SH-SY5Y (cell line): ENCODE results near the gene KRT24.

Experiments used
- GATA2 ChIP-seq: IDR thresholded peaks from 2 replicates; pipeline ENCODE4 v1.6.1; 2011; ENCODE audit warnings: mild to moderate bottlenecking, low read depth, low read length
- GATA3 ChIP-seq: IDR thresholded peaks from 2 replicates; pipeline ENCODE4 v1.6.1; 2011; ENCODE audit warnings: low read depth, mild to moderate bottlenecking, low read length, moderate library complexity

DNA sequence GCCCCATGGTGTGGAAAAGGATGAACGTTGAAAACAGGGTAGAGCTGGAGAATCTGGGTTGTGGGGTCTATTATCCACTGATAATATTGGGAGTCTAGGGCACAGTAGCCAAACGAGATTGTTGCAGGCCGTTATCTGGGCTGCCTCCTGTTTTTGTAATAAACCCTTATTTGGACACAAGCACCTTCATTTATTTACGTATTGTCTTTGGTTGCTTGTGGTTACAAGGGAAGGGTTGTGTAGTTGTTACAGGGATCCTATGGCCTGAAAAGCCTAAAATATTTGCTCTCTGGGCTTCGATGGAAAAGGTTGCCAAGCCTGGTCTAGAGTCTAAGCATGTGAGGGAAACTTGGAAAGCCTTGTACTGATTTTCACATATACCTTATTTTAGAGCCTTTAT, 51.6 kb downstream of the KRT24 start:
- TF ChIP-seq GATA3 (no peak), GATA2 (no peak)
